GM11168 (cell line): ENCODE measurements around the gene SLC2A4.

Source experiments
- in situ Hi-C: fragments of 300-500 bp; cut with MboI; formaldehyde crosslinking; loops from one replicate; pipeline ENCODE4 v1.12.0; 2022; ENCODE audit warnings: low sequenced_read_pairs; ENCODE audit not compliant: unreplicated experiment

The SLC2A4 gene

GRCh38 chr17:7295230-7296180 lies 14.0 kb downstream of the SLC2A4 start:
- in situ Hi-C loops: no loop called here

- in situ Hi-C loops: no loop called here
These were observed 14.8 kb downstream of the SLC2A4 start for GRCh38 chr17:7296189-7296861.

- in situ Hi-C loops: no loop called here
These were observed 22.7 kb downstream of the SLC2A4 start for GRCh38 chr17:7304179-7304578.

- in situ Hi-C loops: no loop called here
These were observed 25.6 kb downstream of the SLC2A4 start, which contains the start of gene EIF5A for GRCh38 chr17:7306911-7307685. Gene EIF5A (plus strand): TSS chr17:7307628. CDS start chr17:7309636, 2,008 bp downstream.

GRCh38 chr17:7307686-7308624 lies 26.4 kb downstream of the SLC2A4 start:
- in situ Hi-C loops: no loop called here

- in situ Hi-C loops: no loop called here
These were observed 27.3 kb downstream of the SLC2A4 start for GRCh38 chr17:7308625-7309433.

- in situ Hi-C loops: no loop called here
These were observed 28.1 kb downstream of the SLC2A4 start for GRCh38 chr17:7309628-7310027.

GRCh38 chr17:7311110-7311705 lies 29.7 kb downstream of the SLC2A4 start:
- in situ Hi-C loops: no loop called here

- in situ Hi-C loops: no loop called here
These were observed 31.0 kb downstream of the SLC2A4 start for GRCh38 chr17:7312432-7313087.

GRCh38 chr17:7313088-7313889 lies 31.8 kb downstream of the SLC2A4 start:
- in situ Hi-C loops: no loop called here

- in situ Hi-C loops: no loop called here
These were observed 32.6 kb downstream of the SLC2A4 start for GRCh38 chr17:7313890-7314718.

GRCh38 chr17:7314719-7315569 lies 33.4 kb downstream of the SLC2A4 start, which contains the start of gene GPS2:
Gene GPS2 (minus strand): TSS chr17:7315360. CDS start chr17:7315052, 308 bp downstream.
- in situ Hi-C loops: no loop called here

GRCh38 chr17:7315570-7316235 lies 34.2 kb downstream of the SLC2A4 start:
- in situ Hi-C loops: no loop called here

- in situ Hi-C loops: no loop called here
These were observed 35.8 kb downstream of the SLC2A4 start for GRCh38 chr17:7317161-7317803.
